ENCODE results near the gene P2RY11. TPM values are rescaled to one million over a fixed set of nuclear protein-coding genes. Genes with fewer than 3 reads are reported as not detected.

The P2RY11 gene
- total RNA-seq, 1 experiment from 2014 or later = 18.4 TPM

GRCh38 chr19:10120538-10121189 is 9.2 kb downstream of the P2RY11 start:
- ChIA-PET POLR2A (no interaction called here), CTCF (no interaction called here)
- no peaks in the 10 kb centered on the region for H3K27me3 Mint-ChIP-seq (ENCODE audit: insufficient read depth, unreplicated experiment)
- no peaks in the 10 kb centered on the region for H3K9me3 ChIP-seq
- no peak for DNase-seq
- no peaks in the 10 kb centered on the region for H3K4me1 Mint-ChIP-seq (ENCODE audit: low read depth, unreplicated experiment)
- no peak overlapping the region for H3K27ac Mint-ChIP-seq (ENCODE audit: unreplicated experiment)
- peaks cover 35% of the 10 kb centered on the region for H3K36me3 Mint-ChIP-seq (ENCODE audit: insufficient read depth, unreplicated experiment)
- no peaks in the 10 kb centered on the region for H3K9me3 Mint-ChIP-seq (ENCODE audit: unreplicated experiment)
- H3K4me1 ChIP-seq = no peaks in the 10 kb centered on the region
- no peak overlapping the region for H3K4me3 Mint-ChIP-seq (ENCODE audit: unreplicated experiment)
- H3K4me3 ChIP-seq (ENCODE audit: low read depth, low read length) = no peak overlapping the region
- H3K27me3 ChIP-seq (replicated peaks; ENCODE audit: control insufficient read depth, insufficient read depth, low read length) = no peaks in the 10 kb centered on the region
- no TSS peak for BruUV-seq (replicated peaks)
- no peaks in the 10 kb centered on the region; the same call in 1 of the 2 replicates for H3K36me3 ChIP-seq (ENCODE audit: control insufficient read depth, insufficient read depth, low read length)
- intact Hi-C loops (cut with micrococcal nuclease; ENCODE audit: unreplicated experiment) = loop anchor here (1.0 kb wide), 1 partner anchor 131 kb away; no protein-coding TSS in a partner anchor
- TF ChIP-seq CTCF (IDR thresholded peaks at IDR 0.05; ENCODE audit: insufficient read depth in 1 of 2, low read depth in 1 of 2, low read length in 1 of 2, severe bottlenecking in 1 of 2, unreplicated experiment in 1 of 2) = no peak

- Mint-ChIP-seq H3K4me3 (ENCODE audit: unreplicated experiment) (no peak overlapping the region), H3K4me1 (ENCODE audit: low read depth, unreplicated experiment) (no peaks in the 10 kb centered on the region), H3K36me3 (ENCODE audit: insufficient read depth, unreplicated experiment) (peaks cover 23% of the 10 kb centered on the region), H3K27me3 (ENCODE audit: insufficient read depth, unreplicated experiment) (no peaks in the 10 kb centered on the region), H3K27ac (ENCODE audit: unreplicated experiment) (no peak overlapping the region), H3K9me3 (ENCODE audit: unreplicated experiment) (no peaks in the 10 kb centered on the region)
- ChIA-PET CTCF (no interaction called here), POLR2A (no interaction called here)
- Histone ChIP-seq H3K9me3 (no peaks in the 10 kb centered on the region), H3K36me3 (ENCODE audit: control insufficient read depth, insufficient read depth, low read length) (no peaks in the 10 kb centered on the region), H3K27me3 (replicated peaks; ENCODE audit: control insufficient read depth, insufficient read depth, low read length) (no peaks in the 10 kb centered on the region), H3K4me3 (ENCODE audit: low read depth, low read length) (no peak overlapping the region), H3K4me1 (no peaks in the 10 kb centered on the region)
- TF ChIP-seq CTCF (IDR thresholded peaks at IDR 0.05; ENCODE audit: insufficient read depth in 1 of 2, low read depth in 1 of 2, low read length in 1 of 2, severe bottlenecking in 1 of 2, unreplicated experiment in 1 of 2) = no peak
- no peak for DNase-seq
- BruUV-seq (replicated peaks) = no TSS peak
- intact Hi-C loops (cut with micrococcal nuclease; ENCODE audit: unreplicated experiment) = no loop called here
These were observed 10.6 kb downstream of the P2RY11 start for GRCh38 chr19:10122045-10122444.

GRCh38 chr19:10124429-10124828 is 12.9 kb downstream of the P2RY11 start:
- ChIA-PET CTCF (no interaction called here), POLR2A (no interaction called here)
- TF ChIP-seq CTCF (IDR thresholded peaks at IDR 0.05; ENCODE audit: insufficient read depth in 1 of 2, low read depth in 1 of 2, low read length in 1 of 2, severe bottlenecking in 1 of 2, unreplicated experiment in 1 of 2) = no peak
- no TSS peak for BruUV-seq (replicated peaks)
- Histone ChIP-seq H3K4me3 (ENCODE audit: low read depth, low read length) (no peak overlapping the region), H3K27me3 (replicated peaks; ENCODE audit: control insufficient read depth, insufficient read depth, low read length) (no peaks in the 10 kb centered on the region), H3K36me3 (ENCODE audit: control insufficient read depth, insufficient read depth, low read length) (no peaks in the 10 kb centered on the region), H3K4me1 (no peaks in the 10 kb centered on the region), H3K9me3 (no peaks in the 10 kb centered on the region)
- DNase-seq = no peak
- H3K27me3 Mint-ChIP-seq (ENCODE audit: insufficient read depth, unreplicated experiment) = no peaks in the 10 kb centered on the region
- H3K4me3 Mint-ChIP-seq (ENCODE audit: unreplicated experiment) = no peak overlapping the region
- H3K27ac Mint-ChIP-seq (ENCODE audit: unreplicated experiment) = no peak overlapping the region
- intact Hi-C loops (cut with micrococcal nuclease; ENCODE audit: unreplicated experiment) = no loop called here
- H3K9me3 Mint-ChIP-seq (ENCODE audit: unreplicated experiment) = no peaks in the 10 kb centered on the region
- peaks cover 10% of the 10 kb centered on the region for H3K36me3 Mint-ChIP-seq (ENCODE audit: insufficient read depth, unreplicated experiment)
- no peaks in the 10 kb centered on the region for H3K4me1 Mint-ChIP-seq (ENCODE audit: low read depth, unreplicated experiment)

All from Caco-2 (cell line).